IPS-NIHi7 (cell line): ENCODE results near the gene IQCF5.
"Not testable (repeated sequence)": the region's sequence is repeated elsewhere in the genome, so short reads cannot be mapped to it uniquely, and the experiment has no call there.

ENCODE experiments used
- DNase-seq: peaks from one replicate; pipeline ENCODE4 v3.0.0; 2012; ENCODE audit warnings: mixed read lengths; ENCODE audit errors: extremely low spot score

Gene IQCF5

DNA sequence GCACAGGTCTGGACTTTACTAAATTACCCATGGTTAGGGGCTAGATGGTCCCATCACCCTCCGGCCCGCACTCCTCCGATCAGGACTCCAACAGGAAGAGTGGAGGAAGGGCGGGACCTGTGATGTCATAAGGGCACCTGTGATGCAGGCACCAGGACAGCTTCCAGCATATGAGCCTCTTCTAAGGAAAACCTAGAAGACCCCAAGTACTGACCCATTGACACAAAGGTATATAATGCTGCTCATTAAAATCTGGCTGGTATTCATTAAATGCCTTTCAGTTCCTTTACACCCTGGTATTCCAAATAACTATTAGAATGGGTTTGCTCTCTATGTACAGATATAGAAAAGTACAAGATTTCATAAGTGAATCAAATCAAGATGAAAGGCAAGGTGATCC is at the start of gene IQCF5:
Gene IQCF5 (minus strand): TSS at position 101 of the 400 bp plus-strand sequence. CDS start 70 bp downstream, at position 31.
- DNase-seq = no peak

DNA sequence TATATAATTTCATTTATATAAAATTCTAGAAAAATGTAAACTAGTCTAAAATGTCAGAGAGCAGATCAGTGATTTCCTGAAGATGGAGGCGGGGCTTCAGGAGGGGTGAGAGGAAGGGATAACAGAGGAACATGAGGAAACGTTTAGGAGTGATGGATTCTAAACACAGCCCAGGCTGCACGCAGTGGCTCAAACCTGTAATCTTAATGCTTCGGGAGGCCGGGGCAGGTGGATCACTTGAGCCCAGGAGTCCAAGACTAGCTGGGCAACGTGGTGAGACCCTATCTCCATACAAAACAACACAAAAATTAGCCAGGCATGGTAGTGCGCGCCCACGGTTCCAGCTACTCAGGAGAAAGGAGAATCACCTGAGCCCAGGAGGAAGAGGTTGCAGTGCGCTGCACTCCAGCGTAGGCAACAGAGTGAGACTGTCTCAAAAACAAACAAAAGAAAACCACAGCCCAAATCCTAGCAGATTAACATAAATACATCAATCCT is 45.7 kb upstream of the IQCF5 start:
- DNase-seq = no peak

DNA sequence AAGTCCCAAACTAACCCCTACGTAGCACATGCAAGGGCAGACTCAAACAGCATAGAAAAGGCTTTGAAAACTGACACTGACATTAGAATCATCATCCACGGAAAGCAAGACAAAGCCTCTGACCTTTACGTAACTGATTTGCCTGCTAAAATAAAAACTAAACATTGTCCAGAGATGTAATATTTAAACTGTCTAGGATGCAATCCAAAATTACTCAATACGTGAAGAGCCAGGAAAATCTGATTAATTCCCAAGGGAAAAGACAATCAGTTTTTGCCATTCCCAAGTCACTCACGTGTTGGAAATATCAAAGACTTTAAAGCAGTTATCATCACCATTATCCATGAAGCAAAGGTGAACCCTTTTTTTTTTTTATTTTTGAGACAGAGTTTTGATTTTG is 41.0 kb upstream of the IQCF5 start:
- DNase-seq = no peak

- DNase-seq = no peak
Observed at GRCh38 chr3:51908026-51908425, 32.6 kb upstream of the IQCF5 start.

DNA sequence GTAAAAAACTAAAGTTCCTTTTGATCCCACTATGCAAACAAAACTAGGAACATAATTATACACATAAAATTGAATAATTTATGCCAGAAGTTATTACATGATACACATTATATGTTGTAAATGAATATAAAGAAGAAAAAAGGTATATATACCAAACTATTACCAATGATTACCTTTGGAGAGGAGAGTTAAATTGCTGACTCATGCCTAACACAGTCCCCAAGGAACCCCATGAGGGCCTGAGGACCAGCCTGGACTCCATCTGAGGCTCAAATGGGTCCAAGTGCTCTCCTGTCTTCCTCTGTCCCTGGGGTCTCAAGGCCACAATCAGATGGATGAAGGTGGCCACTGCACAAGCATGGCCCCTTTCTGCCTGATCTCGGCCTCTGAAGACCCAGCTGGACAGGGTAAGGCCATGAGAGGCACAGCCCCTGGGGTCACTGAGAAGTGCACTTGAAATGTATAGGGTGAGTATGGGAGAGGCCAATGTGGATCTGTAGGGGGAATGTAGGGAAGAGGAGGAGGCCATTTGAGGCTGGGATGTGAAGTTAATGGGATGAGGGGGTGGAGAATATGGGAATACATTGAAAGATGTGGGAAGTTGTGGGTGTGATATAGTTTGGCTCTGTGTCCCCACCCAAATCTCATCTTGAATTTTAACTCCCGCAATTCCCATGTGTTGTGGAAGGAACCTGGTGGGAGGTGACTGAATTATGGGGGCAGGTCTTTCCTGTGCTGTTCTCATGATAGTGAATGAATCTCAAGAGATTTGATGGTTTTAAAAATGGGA is 28.8 kb upstream of the IQCF5 start:
- DNase-seq = no peak

GRCh38 chr3:51902361-51902760 is 27.0 kb upstream of the IQCF5 start:
- DNase-seq = not testable (repeated sequence)

DNA sequence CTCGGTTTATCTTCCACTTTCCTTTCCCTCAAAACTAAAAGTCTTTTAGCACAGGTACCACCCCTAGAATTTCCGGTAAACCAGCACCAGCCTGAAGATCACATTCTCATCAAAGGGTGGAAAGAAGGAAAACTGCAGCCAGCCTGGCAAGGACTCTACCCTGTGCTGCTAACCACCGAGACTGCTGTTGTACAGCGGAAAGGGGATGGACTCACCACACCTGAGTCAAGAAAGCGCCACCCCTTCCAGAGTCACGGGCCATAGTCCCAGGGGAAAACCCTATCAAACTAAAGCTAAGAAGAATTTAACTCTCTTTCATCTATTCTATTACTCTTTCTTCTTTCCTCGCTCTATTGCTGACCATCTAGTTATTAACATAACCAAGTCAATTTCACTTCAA is 24.6 kb upstream of the IQCF5 start:
- not testable (repeated sequence) for DNase-seq

DNA sequence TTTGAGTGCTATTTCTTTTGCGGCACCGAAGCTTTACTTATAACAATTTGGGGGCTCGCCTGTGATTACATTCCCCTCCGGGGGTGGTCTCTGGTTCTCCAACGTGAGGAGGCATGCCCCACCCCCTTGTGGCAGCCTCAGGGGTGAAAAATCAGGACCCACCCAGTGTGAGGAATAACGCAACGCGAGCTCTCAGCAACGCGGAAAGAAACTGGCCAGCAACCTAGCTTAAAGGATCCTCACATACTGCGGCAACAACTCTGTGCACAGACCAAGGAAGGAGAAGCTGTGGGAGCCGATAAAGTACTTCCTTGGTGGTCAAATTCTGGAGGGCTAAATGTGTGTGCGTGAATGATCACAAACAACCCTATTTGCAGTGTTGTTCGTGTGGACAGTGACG is 22.0 kb upstream of the IQCF5 start:
- DNase-seq = no peak

DNA sequence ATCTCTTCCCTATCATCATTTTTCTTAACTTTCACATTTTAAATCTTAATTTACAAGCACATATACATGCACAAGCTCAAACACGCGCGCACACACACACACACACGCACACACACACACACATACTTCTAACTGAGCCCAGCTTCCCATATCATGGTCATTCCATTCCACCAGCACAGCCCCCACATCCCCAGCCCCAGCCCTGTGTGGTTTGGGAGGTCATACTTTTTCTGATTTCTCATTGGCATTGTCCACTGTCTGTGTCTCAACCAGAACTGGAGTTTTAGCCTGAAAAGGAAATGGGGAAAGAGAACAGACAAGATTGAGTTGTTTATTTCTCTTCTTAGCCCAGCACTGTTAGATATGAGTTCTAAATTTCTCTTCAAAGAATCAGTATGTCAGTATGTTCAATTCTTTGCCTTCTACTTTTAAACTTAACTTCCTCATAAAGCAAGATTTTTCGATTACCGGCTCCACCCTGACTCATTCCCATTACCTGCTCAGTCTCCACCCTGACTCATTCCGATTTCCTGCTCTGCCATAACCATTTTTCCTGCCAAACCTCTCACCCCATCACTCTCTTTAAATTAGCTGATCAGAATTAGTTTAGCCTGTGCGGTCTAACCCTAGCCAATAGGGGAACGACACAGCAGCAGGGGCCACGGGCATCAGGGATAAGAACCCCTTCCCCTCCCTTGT is 21.4 kb upstream of the IQCF5 start:
- no peak for DNase-seq

DNA sequence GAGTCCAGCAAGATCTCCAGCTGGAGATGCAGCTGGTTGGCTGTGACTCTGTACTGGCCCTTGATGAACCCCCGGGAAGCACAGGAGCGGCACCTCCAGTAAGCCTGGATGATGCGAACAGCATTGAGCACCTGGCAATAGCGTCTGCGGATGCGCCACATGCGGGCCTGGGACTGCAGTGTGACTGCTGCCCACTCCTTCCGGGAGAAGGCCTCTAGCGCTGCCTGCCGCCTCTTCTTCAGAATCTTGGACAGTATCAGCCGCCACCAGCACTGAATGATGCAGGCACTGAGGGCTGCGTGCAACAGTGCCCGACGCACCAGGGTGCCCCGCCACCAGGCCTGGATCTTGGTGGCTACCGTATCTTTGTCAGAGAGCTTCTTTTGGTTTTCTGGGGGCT is 19.5 kb upstream of the IQCF5 start:
- no peak for DNase-seq

GRCh38 chr3:51894391-51894790 is 19.0 kb upstream of the IQCF5 start:
- no peak for DNase-seq

GRCh38 chr3:51891242-51892039 is 16.0 kb upstream of the IQCF5 start:
- no peak for DNase-seq

DNA sequence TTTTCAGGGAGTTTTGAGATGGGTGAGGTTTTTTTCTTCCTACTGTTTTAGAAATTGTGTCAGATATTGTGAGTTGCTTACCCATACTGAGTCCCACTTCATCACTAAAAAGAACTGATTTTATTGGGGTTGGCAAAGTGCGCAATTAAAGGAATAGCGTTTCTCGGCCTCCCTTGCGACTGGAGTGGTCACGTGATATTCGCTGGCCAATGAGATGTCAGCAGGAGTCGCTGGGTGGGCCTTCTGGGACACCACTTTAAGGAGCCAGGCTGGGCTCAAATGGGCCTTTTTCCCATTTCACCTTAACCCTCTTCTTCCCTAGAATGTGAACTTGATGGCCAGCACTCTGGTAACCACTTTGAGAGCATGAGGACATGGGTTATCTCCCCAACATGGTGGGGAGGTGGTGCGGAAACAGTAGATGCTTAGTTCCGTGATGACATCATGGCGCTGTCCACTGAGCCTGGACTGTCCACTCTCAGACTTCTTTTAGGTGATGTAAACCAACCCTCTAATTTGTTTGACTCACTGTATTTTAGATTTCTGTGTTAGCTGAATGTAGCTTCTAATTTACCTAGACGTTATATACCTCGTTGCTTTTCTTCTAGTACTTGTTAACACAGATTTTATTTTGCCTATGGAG is 13.2 kb upstream of the IQCF5 start:
- DNase-seq = no peak

- DNase-seq = no peak
Observed at GRCh38 chr3:51887620-51888019, 12.2 kb upstream of the IQCF5 start.

DNA sequence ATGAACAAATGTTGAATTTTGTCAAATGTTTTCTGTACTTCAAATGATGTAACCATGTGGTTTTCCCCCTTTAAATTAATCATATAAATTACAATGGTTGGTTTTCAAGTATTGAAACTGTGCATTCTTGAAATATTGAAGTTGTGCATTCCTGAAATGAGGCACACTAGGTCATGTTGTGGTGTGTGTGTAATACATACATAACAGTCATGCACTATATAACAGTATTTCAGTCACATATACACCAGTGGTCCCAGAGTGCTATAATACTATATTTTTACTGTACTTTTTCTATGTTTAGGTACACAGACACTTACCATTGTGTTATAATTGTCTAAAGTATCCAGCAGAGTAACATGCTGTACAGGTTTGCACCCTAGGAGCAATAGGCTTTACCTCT is 11.0 kb upstream of the IQCF5 start:
- DNase-seq = no peak

DNA sequence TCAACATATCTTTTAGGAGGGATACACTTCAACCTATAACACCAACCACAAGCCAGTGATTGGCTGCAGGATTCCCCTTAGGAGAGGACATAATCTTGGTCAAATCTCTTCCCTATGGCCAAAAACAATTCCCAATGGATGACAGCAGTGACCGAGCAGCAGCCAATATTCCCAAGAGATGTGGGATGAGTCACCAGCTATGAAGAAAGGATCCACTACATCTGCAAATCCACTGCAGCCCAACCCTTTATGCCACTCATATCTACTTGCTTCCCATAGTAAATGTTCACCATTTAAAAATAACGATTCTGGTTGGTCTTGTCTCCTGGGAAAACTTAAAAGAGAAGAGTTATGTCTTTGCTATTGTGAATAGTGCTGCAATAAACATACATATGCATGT is 4.5 kb upstream of the IQCF5 start:
- DNase-seq = no peak

- no peak for DNase-seq
Observed at GRCh38 chr3:51876186-51876585, 785 bp upstream of the IQCF5 start.

- no peak for DNase-seq
Observed at GRCh38 chr3:51874889-51875288, 512 bp downstream of the IQCF5 start.

GRCh38 chr3:51874411-51874810 is 990 bp downstream of the IQCF5 start:
- DNase-seq = no peak

GRCh38 chr3:51873876-51874275 is 1.5 kb downstream of the IQCF5 start:
- DNase-seq = no peak

DNA sequence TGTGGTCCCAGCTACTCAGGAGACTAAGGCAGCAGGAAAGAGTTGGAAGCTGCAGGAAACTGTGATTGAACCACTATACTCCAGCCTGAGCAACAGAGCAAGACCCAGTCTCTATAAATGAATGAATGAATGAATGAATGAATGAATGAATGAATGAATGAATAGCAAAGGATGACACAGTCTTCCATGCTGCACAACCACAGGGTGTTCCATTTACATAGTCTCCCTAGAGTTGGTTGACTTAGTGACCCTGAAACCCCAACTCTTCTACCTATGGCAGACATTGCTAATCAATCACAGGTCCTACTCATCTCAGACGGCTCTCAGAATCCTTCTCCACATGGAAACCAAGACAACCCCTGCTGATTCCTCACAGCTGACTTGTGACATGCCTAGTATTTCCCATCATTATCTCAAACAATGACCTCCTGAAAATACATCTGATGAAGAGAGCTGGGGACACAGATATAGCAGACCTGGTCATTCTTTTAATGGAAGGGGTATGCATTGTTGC is 2.1 kb downstream of the IQCF5 start:
- DNase-seq = no peak

GRCh38 chr3:51869304-51869703 is 6.1 kb downstream of the IQCF5 start:
- DNase-seq = no peak
